OCI-LY3 (cell line): Measurements from ENCODE around the gene MCUB.
A peak's percentile ranks its signal among the peaks of the same experiment; 100 is the strongest.

Experiments used
- EZH2phosphoT487 ChIP-seq: fragments of 200-600 bp; shearing (Covaris generic); IDR thresholded peaks from 2 replicates; pipeline ENCODE4 v1.6.1; 2018; ENCODE audit warnings: antibody characterized with exemption, mixed run types, low read depth
- TF ChIP-seq, protein P1 (sequence below): fragments of 200-600, 300-600 bp; sonication (generic); IDR thresholded peaks from 2 replicates; pipeline ENCODE4 v1.5.1; 2014; ENCODE audit warnings: antibody characterized with exemption, low read length, low read depth

DNA sequence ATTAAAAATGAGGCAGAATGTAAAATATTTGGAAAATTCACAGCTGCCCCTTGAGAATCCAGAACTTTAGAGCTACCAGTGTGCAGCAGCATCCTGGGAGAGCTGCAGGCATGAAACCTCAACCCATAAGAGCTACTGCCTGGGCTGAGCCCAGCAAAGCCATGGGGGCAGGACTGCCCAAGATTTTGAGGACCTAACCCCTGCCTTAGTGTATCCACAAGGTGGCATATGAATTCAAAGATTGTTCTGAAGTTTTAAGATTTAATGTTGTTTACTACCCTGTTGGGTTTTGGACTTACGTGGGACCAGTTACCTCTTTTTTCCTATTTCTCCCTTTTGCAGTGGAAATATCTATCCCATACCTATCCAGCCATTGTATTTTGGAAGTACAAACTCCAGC lies 116.8 kb downstream of the MCUB start:
- TF ChIP-seq, protein P1, sequence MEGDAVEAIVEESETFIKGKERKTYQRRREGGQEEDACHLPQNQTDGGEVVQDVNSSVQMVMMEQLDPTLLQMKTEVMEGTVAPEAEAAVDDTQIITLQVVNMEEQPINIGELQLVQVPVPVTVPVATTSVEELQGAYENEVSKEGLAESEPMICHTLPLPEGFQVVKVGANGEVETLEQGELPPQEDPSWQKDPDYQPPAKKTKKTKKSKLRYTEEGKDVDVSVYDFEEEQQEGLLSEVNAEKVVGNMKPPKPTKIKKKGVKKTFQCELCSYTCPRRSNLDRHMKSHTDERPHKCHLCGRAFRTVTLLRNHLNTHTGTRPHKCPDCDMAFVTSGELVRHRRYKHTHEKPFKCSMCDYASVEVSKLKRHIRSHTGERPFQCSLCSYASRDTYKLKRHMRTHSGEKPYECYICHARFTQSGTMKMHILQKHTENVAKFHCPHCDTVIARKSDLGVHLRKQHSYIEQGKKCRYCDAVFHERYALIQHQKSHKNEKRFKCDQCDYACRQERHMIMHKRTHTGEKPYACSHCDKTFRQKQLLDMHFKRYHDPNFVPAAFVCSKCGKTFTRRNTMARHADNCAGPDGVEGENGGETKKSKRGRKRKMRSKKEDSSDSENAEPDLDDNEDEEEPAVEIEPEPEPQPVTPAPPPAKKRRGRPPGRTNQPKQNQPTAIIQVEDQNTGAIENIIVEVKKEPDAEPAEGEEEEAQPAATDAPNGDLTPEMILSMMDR, result peak; percentile 39
- TF ChIP-seq EZH2phosphoT487, result no peak
